ENCODE measurements around the gene ZKSCAN3.
A peak's percentile ranks its signal among the peaks of the same experiment; 100 is the strongest.
"Not testable (repeated sequence)": the region's sequence is repeated elsewhere in the genome, so short reads cannot be mapped to it uniquely, and the experiment has no call there.

Gene ZKSCAN3

DNA sequence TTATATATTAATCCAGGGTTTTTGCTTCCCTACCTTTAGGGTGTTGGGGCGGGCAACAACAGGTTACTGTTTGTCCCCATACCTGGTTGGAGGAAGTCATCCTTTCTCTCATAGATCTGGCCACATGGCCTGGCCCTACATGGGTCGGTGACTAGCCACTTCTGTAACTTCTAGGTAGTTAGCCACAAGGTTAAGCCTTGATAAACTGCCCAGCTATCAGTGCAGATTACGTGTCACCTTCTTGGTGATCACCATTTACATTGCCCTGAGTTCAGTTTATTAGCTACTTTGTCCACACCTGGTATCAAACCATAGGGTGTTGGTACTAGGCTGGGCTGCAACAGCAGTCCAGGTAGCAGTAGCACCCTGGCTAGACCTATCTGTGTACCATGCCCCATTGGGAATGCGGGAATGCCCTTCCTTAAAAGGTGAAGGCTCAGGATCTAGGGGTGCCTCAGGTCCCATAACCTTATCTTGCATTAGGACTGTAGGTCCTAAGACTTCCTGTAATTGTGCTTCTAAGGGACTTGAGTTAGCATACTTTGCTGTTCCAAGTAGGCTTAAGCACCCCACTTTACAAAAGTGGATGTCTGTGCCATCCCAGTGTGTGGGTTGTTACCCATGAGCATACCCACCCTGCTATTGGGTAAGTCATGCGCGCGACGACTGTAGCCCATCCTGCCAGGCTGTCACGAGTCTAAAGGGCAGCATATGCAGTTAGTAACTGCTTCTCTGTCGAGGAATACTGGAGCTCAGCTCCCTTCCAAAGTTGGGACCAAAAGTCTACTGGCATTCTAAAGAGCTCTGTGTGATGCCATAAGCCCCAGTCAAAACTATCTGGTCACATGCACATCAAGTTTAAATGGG, 5.2 kb downstream of the ZKSCAN3 start:
- H3K27ac Mint-ChIP-seq: peak overlapping the region; percentile 75
- H3K36me3 Mint-ChIP-seq (ENCODE audit: low read depth): no peaks in the 10 kb centered on the region
- H3K27me3 Mint-ChIP-seq: no peaks in the 10 kb centered on the region
- H3K4me3 Mint-ChIP-seq: peak overlapping the region; percentile 86
- no peaks in the 10 kb centered on the region for H3K9me3 Mint-ChIP-seq
- peaks cover 35% of the 10 kb centered on the region for H3K4me1 Mint-ChIP-seq (ENCODE audit: low read depth)

DNA sequence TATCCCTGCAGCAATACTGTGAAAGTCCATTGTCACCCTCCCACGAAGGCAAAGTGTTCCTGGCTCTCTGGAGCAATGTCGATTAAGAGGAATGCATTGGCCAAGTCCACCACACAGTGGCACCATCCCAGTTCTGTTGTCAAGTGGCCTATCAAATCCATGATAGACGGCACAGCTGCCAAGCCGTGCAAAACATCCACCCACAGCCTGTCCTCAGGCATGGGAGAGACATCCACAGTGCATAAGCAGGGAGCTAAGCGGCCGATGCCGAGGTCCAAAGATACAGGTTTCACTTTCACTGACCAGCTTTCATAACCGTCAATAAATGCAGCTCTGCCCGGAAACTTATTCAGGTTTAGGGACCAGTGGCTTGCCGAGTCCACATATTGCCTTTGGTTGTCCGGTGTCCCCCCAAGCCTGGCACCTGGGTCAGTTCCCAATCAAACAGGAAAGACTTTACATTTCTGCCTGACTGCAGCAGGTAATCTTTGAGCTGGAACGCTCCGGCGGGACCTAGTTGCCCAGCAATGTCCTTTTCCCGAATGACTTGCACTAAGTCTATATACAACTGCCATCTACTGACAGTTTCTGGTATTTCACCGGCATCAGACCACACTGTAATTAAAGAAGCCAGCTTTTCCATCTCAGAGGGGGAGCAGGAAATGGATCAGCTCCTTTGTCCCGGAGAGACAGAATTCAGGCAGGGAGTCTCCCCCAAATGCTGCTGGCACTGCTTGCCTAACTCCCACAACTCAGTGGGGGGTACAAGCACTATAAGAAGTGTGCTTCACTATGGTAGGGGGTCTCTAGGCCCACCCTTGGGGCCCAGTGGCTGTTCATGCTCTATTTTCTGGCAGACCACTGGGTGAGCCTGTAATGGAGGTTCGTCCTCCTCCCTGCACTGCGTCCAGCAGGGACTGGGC, 6.3 kb downstream of the ZKSCAN3 start:
- no peaks in the 10 kb centered on the region for H3K27me3 Mint-ChIP-seq

DNA sequence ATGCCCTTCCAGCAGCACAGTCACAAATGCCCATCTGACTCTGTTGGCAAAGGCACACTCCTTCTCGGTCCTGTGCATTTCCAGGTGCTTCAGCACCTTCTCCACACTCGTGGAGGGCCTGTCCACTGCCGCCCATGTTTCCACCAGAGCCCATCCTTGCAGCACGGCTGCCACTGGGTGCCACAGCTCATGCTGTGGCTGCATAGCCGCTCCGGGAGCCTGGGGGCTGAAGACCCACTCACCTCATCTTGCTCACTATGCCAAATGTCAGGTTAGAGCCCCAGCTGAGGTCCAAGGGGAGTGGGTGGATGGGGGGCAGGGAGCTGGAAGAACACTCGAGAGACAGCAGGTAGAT, 6.9 kb downstream of the ZKSCAN3 start:
- Mint-ChIP-seq H3K4me1 (ENCODE audit: low read depth) (peaks cover 18% of the 10 kb centered on the region), H3K4me3 (no peak overlapping the region), H3K9me3 (no peaks in the 10 kb centered on the region), H3K27ac (no peak overlapping the region), H3K27me3 (no peaks in the 10 kb centered on the region), H3K36me3 (ENCODE audit: low read depth) (no peaks in the 10 kb centered on the region)

More for the DNA sequence above, 6.3 kb downstream of the ZKSCAN3 start:
- H3K27ac Mint-ChIP-seq: peak overlapping the region; percentile 75
- H3K36me3 Mint-ChIP-seq (ENCODE audit: low read depth): no peaks in the 10 kb centered on the region
- peak overlapping the region; percentile 86 for H3K4me3 Mint-ChIP-seq
- no peaks in the 10 kb centered on the region for H3K9me3 Mint-ChIP-seq
- peaks cover 24% of the 10 kb centered on the region for H3K4me1 Mint-ChIP-seq (ENCODE audit: low read depth)

DNA sequence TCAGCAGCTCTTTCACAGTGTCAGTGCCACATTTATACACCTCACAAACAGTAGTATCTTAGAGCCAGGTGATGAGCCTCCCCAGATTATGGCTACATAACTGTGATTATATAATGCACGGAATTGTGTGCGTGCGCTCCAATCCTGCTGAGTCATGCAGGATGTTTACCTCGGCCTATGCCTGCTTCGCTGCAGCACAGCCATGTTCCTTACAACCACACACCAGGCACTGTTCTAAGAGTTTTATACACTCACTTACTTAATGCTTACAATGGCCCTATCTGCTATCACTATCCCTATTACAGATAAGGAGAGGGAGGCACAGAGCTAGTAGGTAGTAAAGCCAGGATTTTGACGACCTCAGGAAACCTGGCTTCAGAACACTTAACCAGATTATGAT, 7.3 kb downstream of the ZKSCAN3 start:
- Mint-ChIP-seq H3K27me3 (no peaks in the 10 kb centered on the region), H3K9me3 (no peaks in the 10 kb centered on the region), H3K27ac (no peak overlapping the region), H3K4me1 (ENCODE audit: low read depth) (peaks cover 14% of the 10 kb centered on the region), H3K4me3 (no peak overlapping the region), H3K36me3 (ENCODE audit: low read depth) (peaks cover 2% of the 10 kb centered on the region)

DNA sequence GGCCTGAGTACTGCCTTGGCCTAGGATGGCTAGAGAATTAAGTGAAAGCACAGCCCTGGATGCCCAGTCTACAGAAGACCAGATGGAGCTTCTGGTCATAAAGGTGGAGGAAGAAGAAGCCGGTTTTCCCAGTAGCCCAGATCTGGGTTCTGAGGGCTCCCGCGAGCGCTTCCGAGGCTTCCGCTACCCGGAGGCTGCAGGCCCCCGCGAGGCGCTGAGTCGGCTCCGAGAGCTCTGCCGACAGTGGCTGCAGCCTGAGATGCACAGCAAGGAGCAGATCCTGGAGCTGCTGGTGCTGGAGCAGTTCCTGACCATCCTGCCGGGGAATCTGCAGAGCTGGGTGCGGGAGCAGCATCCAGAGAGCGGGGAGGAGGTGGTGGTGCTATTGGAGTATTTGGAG, 9.8 kb downstream of the ZKSCAN3 start:
- not testable (repeated sequence) for H3K4me3 Mint-ChIP-seq; H3K27ac Mint-ChIP-seq; H3K36me3 Mint-ChIP-seq (ENCODE audit: low read depth); H3K9me3 Mint-ChIP-seq; H3K27me3 Mint-ChIP-seq
- peaks cover 11% of the 10 kb centered on the region for H3K4me1 Mint-ChIP-seq (ENCODE audit: low read depth)

DNA sequence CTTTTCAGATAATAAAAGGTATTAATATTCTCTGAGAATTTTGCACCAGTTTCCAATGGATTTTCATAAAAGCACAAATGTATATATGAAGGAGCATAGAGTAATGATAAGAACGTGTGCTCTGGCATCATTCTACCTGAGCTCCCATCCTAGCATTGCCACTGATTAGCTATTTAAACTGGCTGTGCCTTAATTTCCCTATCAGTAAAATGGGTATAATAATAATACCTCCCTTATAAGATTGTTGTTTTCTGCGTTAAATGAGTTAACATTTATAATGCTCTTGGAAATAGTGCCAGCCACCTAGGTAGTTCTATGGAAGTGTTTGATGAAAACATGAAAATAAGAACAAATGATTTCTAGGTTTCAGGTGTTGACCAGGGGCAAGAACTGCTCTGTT, 11.2 kb downstream of the ZKSCAN3 start:
- Mint-ChIP-seq H3K36me3 (ENCODE audit: low read depth) (peaks cover 20% of the 10 kb centered on the region), H3K27ac (no peak overlapping the region), H3K4me3 (no peak overlapping the region), H3K27me3 (no peaks in the 10 kb centered on the region), H3K4me1 (ENCODE audit: low read depth) (peaks cover 4% of the 10 kb centered on the region), H3K9me3 (no peaks in the 10 kb centered on the region)

DNA sequence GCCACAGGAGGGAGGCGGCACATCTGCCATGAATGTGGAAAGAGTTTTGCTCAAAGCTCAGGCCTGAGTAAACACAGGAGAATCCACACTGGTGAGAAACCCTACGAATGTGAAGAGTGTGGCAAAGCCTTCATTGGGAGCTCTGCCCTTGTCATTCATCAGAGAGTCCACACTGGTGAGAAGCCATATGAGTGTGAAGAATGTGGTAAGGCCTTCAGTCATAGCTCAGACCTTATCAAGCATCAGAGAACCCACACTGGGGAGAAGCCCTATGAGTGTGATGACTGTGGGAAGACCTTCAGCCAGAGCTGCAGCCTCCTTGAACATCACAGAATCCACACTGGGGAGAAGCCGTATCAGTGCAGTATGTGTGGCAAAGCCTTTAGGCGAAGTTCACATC, 15.8 kb downstream of the ZKSCAN3 start:
- not testable (repeated sequence) for H3K27me3 Mint-ChIP-seq; H3K4me3 Mint-ChIP-seq; H3K9me3 Mint-ChIP-seq; H3K4me1 Mint-ChIP-seq (ENCODE audit: low read depth); H3K27ac Mint-ChIP-seq
- peaks cover 33% of the 10 kb centered on the region for H3K36me3 Mint-ChIP-seq (ENCODE audit: low read depth)

DNA sequence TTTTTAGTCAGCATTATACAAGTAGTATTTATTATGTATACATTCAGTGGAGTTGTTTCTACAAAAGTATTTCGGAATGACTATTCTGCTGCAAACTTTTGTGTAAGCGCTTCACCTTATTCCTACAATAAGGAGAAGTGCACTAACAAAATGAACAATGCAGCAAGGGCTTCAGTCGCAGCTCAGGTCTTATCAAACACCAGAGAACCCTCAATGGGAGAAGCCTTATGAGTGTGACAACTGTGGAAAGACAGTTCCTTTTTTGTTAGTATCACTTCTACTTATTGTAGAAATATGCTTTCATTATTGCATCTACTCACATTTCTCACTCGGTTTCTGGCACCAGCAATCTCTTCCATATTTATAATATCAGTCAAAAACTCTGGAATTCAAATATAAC, 18.8 kb downstream of the ZKSCAN3 start:
- no peaks in the 10 kb centered on the region for H3K9me3 Mint-ChIP-seq
- peaks cover 26% of the 10 kb centered on the region for H3K36me3 Mint-ChIP-seq (ENCODE audit: low read depth)
- no peak overlapping the region for H3K4me3 Mint-ChIP-seq
- no peak overlapping the region for H3K27ac Mint-ChIP-seq
- no peaks in the 10 kb centered on the region for H3K4me1 Mint-ChIP-seq (ENCODE audit: low read depth)
- no peaks in the 10 kb centered on the region for H3K27me3 Mint-ChIP-seq

DNA sequence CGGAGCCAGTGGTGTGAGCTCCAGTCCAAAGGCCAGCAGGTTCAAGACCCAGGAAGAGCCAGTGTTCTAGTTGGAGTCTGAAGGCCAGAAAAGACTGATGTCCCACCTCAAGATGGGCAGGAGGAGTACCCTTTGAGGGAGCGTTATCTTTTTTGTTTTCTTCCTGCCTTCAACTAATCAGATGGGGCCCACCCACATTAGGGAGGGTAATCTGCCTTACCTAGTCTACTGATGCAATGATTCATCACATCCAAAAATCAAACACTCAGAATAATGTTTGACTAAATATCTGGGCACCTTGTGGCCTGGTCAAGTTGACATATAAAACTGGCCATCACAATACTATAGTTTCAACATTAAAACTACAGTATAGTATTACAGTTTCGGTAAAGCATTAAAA, 19.7 kb downstream of the ZKSCAN3 start:
- Mint-ChIP-seq H3K9me3 (no peaks in the 10 kb centered on the region), H3K4me1 (ENCODE audit: low read depth) (no peaks in the 10 kb centered on the region), H3K4me3 (no peak overlapping the region), H3K27ac (no peak overlapping the region), H3K27me3 (no peaks in the 10 kb centered on the region), H3K36me3 (ENCODE audit: low read depth) (peaks cover 25% of the 10 kb centered on the region)

DNA sequence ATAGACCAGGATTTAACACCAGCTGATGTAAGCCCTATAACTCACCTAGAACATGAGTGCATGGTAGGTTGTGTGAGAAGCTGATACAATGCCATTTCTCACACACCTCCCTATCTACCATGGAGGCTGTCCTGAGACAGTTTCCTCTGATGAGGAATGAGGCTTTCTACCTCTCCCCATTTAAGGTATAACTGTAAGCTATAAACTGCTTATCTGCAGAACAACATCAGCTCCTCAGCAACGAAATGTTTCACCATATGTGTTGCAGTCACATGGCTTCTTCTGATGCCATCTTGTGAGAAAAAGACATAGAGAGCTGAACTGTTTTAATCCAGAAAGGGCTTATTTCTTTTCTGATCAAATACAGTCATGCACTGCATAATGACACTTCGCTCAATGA, 20.7 kb downstream of the ZKSCAN3 start:
- H3K27me3 Mint-ChIP-seq: no peaks in the 10 kb centered on the region
- no peak overlapping the region for H3K4me3 Mint-ChIP-seq
- H3K36me3 Mint-ChIP-seq (ENCODE audit: low read depth): peaks cover 17% of the 10 kb centered on the region

DNA sequence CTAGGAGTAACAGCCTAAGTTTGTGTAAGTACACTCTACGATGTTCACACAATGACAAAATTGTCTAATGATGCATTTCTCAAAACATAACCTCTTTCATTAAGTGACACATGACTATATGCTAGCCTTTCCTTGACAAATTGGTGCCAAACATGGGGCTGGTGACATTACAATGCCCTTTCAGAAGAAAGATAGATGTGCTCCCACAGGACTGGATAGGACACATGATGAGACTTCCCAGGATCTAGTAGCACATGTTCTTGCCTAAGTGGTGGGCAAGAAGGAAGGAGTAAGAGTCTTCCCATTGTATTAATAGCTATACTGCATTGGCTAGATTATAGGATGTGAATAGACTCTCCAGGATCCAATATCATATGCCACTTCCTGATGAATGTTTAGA, 21.5 kb downstream of the ZKSCAN3 start:
- Mint-ChIP-seq H3K27me3 (no peaks in the 10 kb centered on the region), H3K4me1 (ENCODE audit: low read depth) (no peaks in the 10 kb centered on the region), H3K27ac (no peak overlapping the region), H3K4me3 (no peak overlapping the region), H3K36me3 (ENCODE audit: low read depth) (peaks cover 18% of the 10 kb centered on the region), H3K9me3 (no peaks in the 10 kb centered on the region)

More for the DNA sequence above, 20.7 kb downstream of the ZKSCAN3 start:
- no peaks in the 10 kb centered on the region for H3K9me3 Mint-ChIP-seq
- no peaks in the 10 kb centered on the region for H3K4me1 Mint-ChIP-seq (ENCODE audit: low read depth)
- H3K27ac Mint-ChIP-seq: no peak overlapping the region

DNA sequence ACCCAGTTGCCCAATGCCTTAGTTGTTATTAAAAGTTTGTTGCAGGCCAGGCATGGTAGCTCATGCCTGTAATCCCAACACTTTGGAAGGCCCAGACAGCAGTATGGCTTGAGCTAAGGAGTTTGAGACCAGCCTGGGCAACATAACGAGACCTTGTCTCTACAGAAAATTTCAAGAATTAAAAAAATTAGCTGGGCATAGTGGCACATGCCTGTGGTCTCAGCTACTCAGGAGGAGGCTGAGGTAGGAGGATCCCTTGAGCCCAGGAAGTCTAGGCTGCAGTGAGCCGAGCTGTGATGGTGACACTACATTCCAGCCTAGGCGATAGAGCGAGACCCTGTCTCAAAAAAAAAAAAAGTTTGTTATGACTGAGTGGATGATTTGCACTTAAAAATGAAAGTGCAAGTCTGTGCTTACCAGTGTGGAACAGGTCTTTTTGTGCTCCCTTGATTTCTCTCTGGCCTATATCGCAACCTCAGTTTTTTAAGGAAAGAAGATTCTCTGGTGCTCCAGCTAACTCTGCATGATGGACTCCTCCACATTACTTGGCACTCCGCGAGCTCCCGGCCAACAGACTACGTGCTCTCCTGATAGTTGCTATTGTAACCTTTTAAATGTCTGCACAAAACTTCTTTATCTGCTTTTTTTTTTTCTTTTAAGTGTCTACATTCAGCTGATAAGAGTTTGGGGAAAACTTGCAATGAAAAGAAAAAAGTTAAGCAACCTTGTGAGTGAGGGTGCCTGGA, 22.1 kb downstream of the ZKSCAN3 start:
- Mint-ChIP-seq H3K36me3 (ENCODE audit: low read depth) (peaks cover 15% of the 10 kb centered on the region), H3K9me3 (no peaks in the 10 kb centered on the region), H3K4me3 (no peak overlapping the region), H3K4me1 (ENCODE audit: low read depth) (no peaks in the 10 kb centered on the region), H3K27me3 (no peaks in the 10 kb centered on the region), H3K27ac (no peak overlapping the region)

DNA sequence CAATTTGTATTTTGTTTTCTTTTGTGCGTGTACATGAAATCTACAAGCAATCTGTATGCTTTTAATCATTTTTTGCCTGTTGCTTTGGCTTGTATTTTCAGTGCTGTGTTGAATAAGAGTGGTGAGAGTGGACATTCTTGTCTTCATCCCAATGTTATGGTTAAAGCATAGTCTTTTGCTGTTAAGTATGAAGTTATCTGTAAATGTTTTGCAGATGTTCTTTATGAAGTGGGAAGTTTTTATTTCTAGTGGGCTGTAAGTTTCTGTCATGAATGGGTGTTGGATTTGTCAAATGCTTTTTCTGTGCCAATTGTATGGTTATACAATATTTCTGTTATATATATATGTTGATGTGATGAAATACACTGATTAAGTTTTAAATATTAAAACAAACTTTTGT, 24.2 kb downstream of the ZKSCAN3 start:
- Mint-ChIP-seq H3K27me3 (no peaks in the 10 kb centered on the region), H3K9me3 (no peaks in the 10 kb centered on the region), H3K27ac (no peak overlapping the region), H3K4me1 (ENCODE audit: low read depth) (no peaks in the 10 kb centered on the region), H3K4me3 (no peak overlapping the region), H3K36me3 (ENCODE audit: low read depth) (peaks cover 19% of the 10 kb centered on the region)

DNA sequence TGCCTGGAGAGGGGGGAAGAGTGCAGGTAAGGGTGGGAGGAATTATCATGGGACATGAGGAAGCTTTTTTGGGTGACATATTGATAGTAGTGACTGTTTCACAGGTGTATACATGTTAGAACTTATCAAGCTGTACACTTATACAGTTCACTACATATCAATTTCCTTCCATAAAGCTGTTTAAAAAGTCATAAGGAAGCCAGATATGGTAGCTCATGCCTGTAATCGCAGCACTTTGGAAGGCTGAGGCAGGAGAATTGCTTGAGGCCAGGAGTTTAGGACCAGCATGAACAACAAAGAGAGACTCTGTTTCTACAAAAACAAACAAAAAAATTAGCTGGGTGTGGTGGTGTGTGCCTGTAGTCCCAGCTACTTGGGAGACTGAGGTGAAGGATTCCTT, 28.1 kb downstream of the ZKSCAN3 start:
- H3K4me1 Mint-ChIP-seq (ENCODE audit: low read depth): peaks cover 3% of the 10 kb centered on the region

DNA sequence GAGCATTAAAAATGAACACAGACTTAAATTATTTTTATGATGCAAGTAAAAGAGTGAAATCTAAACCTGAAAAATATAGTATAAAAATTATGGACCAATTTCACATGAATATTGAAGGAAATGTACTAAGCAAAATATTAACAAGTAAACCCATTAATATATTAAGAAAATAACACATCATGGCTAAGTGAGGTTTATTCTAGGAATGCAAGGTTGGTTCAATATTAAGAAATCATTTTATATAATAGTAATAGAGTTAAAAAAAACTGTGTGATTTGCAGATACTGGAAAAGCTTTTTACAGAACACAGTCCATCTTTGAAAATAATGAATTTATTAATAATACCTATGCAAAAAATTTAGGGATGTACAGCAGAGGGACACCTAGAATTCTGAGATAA, 28.9 kb downstream of the ZKSCAN3 start:
- H3K4me3 Mint-ChIP-seq: no peak overlapping the region
- H3K27ac Mint-ChIP-seq: no peak overlapping the region
- H3K36me3 Mint-ChIP-seq (ENCODE audit: low read depth): peaks cover 58% of the 10 kb centered on the region
- peaks cover 10% of the 10 kb centered on the region for H3K4me1 Mint-ChIP-seq (ENCODE audit: low read depth)
- peaks cover 3% of the 10 kb centered on the region for H3K9me3 Mint-ChIP-seq
- H3K27me3 Mint-ChIP-seq: no peaks in the 10 kb centered on the region

More for the DNA sequence above, 28.1 kb downstream of the ZKSCAN3 start:
- Mint-ChIP-seq H3K36me3 (ENCODE audit: low read depth) (peaks cover 50% of the 10 kb centered on the region), H3K9me3 (peaks cover 3% of the 10 kb centered on the region), H3K27ac (no peak overlapping the region), H3K4me3 (no peak overlapping the region), H3K27me3 (no peaks in the 10 kb centered on the region)
